GM18868 (cell line): ENCODE results near the gene TOP3A.

Experiments
- ATAC-seq: cut with Tn5 transposase; IDR thresholded peaks from one replicate; pipeline ENCODE4 v1.9.1; 2021; ENCODE audit warnings: mild to moderate bottlenecking, moderate library complexity; ENCODE audit not compliant: unreplicated experiment

Gene TOP3A

DNA sequence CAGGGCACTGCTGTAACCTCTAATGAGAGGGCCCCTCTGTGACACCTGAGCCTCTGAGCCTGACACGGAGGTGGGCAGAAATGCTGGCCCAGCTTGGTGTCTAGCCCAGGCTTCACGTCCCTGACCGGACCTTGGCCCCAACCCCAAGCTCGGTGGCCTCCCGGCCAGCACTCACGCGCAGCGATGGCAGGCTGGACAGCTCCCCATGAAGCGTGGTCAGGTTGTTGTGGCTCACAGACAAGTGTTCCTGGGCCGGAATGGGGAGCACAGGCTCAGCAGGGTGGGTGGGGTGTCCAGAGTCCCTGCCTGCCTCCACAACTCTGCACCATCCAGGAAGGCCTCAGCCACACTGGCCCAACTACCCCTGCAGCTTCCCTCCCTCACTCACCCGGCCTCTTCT lies 58.4 kb downstream of the TOP3A start:
- ATAC-seq = no peak

DNA sequence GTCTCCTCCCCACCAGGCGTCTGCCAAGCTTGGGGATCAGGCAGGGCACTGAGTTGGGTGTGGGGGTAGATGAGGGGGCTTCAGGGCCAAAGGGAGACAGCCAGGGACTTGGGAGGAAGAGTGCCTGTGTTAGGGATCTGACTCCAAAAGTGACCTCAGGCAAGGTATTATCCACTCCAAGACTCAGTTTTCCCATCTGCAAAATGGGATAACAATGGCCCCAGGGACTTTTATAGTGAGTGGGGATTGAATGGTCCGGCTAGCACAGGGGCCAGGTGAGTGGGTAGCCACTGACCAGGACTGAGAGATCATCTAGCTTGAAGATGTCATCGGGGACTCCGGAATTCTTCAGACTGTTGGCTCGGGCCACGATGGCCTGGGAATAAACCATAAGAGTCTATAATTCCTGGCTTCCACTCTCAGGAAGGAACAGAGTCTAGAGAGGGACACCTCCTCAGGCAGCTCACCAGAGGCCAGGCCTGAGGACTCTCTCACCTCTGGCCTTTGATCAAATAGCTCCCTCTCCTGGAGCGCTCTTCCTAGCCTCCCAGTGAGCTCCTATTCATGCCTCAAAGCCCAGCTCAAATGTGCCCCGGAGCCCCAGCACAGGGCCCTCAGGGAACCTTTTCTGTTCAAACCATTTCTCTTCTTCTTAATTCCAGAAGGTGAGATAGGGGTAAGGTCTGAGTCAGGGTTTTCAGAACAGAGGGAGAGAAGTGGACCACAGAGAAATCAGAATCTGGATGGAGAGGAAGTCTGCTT lies 59.7 kb downstream of the TOP3A start:
- ATAC-seq = no peak

- no peak for ATAC-seq
These were observed 60.6 kb downstream of the TOP3A start for GRCh38 chr17:18253947-18254821.

DNA sequence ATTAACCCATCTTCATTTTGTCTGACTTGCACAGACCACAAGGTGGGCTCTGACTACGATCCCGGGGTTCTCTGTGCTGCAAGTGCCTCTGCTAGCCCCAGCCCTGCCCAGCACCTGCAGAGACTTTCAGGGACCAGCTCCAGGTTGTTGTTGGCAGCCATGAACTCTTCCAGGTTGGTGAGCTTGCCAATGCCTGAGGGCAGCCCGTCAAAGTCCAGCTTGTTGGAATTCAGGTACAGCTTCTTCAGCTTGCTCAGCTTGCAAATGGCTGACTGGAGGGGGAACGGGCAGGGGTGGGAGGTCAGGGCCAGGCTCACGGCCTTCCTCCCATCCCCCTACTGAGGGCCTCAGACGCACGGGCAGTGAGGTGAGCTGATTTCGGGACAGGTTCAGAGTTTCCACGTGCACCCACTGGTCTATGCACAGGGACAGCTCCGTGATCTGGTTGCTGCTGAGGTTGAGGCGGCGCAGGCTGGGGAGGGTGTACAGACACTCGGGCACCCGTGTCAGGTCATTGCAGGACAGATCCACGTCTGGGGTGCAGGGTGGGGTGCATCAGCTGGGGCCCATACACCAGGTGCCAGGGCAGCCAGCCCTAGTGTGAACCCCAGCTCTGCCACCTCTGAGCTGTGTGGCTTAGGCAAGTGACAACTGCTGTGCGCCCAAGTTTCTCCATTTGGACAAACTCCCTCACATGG lies 61.5 kb downstream of the TOP3A start:
- ATAC-seq = no peak

DNA sequence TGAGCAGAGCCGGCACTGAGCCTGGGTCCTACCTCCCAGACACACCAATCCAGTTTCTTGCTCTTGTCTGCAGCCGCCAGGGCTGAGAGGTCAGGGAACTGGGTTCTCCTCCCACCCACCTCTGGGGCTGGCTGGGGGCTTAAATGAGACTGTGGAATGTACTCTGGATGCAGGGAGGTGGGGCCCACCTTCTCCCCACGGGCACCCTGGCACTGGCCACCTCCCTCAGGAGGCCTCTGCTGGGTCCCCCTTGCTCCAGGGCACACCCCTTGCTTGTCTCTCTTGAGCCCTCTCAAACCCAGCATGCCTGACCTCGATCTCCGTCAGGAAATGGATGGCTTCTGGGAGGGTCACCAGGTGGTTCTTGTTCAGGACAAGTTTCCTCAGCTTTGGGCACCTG lies 62.6 kb downstream of the TOP3A start:
- no peak for ATAC-seq

- no peak for ATAC-seq
These were observed 63.6 kb downstream of the TOP3A start for GRCh38 chr17:18251204-18251603.

- ATAC-seq = no peak
These were observed 64.1 kb downstream of the TOP3A start for GRCh38 chr17:18250708-18251107.

- no peak for ATAC-seq
These were observed 64.5 kb downstream of the TOP3A start for GRCh38 chr17:18250259-18250658.

- no peak for ATAC-seq
These were observed 66.0 kb downstream of the TOP3A start for GRCh38 chr17:18248811-18249210.

DNA sequence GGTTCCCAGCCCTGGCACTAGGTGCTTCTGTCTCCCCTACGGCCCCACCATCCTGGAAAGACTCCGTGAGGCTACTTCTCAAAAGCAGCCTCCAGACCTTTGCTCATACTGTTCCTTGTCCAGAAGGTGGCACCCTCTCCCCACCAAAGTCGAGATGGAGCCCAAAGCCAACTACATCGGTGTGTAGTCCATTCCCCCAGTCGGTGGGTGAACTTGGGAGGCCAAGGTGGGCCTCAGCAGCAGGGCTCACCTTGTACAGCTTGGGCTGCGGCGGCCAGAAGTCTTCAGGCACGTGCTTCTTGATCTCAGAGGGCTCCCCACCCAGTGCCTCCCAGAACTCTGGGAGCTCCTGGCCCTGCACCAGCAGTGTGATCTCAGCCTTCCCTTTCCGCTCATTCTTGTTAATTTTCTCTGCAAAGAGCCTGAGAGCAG lies 66.5 kb downstream of the TOP3A start:
- no peak for ATAC-seq

- ATAC-seq = no peak
These were observed 67.2 kb downstream of the TOP3A start for GRCh38 chr17:18247613-18248001.

GRCh38 chr17:18246880-18247612 lies 67.7 kb downstream of the TOP3A start:
- no peak for ATAC-seq

- ATAC-seq = no peak
These were observed 68.6 kb downstream of the TOP3A start for GRCh38 chr17:18246109-18246725.

- no peak for ATAC-seq
These were observed 69.6 kb downstream of the TOP3A start for GRCh38 chr17:18245038-18245776.

DNA sequence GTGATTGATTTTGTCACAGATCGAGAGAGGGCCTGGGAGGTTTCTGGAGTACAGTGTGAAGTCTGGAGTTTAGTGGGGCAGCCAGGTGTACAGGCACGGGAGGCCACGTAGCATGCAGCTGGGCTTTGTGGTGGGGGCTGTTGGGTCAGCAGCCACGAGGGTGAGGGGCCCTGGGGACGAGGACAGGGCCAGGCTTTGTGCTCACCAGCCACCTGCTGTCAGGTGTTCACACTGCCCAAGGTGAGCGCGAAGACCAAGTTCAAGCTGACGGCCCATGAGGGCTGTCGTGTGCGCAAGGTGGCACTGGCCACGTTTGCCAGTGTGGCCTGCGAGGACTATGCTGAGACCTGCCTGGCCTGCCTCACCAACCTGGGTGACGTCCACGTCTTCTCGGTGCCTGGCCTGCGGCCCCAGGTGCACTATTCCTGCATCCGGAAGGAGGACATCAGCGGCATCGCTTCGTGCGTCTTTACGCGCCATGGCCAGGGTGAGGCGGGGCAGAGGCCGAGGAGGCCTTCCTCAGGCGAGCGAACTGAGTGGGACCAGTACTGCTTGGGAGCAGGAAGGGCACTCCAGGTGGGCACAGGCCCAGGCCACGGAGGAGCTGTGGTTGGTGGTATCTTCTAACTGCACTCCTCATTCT lies 73.4 kb downstream of the TOP3A start:
- no peak for ATAC-seq

GRCh38 chr17:18240449-18240848 lies 74.3 kb downstream of the TOP3A start:
- ATAC-seq = no peak

- ATAC-seq = no peak
These were observed 76.5 kb downstream of the TOP3A start for GRCh38 chr17:18238299-18238698.

DNA sequence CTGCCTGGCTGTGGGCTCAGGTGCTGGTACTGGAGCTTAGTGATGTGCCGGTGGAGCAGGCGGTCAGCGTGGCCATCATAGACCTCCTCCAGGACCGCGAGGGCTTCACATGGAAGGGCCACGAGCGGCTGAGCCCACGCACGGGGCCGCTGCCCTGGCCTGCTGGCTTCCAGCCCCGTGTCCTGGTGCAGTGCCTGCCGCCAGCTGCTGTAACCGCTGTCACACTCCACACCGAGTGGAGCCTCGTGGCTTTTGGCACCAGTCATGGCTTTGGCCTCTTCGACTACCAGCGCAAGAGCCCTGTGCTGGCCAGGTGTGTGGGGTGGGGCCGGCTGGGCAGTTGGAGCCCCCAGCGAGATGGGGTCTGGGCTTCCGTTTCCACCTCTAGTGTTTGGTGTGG lies 77.3 kb downstream of the TOP3A start:
- no peak for ATAC-seq

DNA sequence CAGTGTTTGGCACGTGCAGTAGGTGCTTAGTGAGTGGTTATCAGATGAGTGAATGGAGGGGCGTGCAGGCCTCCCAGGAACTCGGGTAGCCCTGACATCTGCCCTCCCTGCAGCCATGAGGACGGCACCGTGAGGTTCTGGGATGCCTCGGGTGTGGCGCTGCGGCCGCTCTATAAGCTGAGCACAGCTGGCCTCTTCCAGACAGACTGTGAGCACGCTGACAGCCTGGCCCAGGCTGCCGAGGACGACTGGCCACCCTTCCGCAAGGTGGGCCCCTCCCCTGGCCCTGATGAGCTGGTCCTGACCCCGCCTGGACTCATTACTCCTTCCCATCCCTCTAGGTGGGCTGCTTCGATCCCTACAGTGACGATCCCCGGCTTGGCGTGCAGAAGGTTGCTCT lies 78.3 kb downstream of the TOP3A start:
- ATAC-seq = no peak
